Left ventricle myocardium inferior (tissue), 1 donor: Measurements from ENCODE around the gene SLC2A10. TPM values are rescaled to one million over a fixed set of nuclear protein-coding genes. Genes with fewer than 3 reads are reported as not detected.

Experiments
- DNase-seq: peaks from one replicate; pipeline ENCODE4 v3.0.0-alpha.2; 2020
- H3K27ac ChIP-seq: fragments of 200-600 bp; replicated peaks from 2 replicates; pipeline ENCODE4 v1.8.0; 2021
- H3K27me3 ChIP-seq: fragments of 200-600 bp; 2 replicates; pipeline ENCODE4 v1.8.0; 2021; ENCODE audit warnings: low read depth
- H3K36me3 ChIP-seq: fragments of 200-600 bp; 2 replicates; pipeline ENCODE4 v1.8.0; 2021
- H3K4me1 ChIP-seq: fragments of 200-600 bp; 2 replicates; pipeline ENCODE4 v1.8.0; 2021
- H3K4me3 ChIP-seq: fragments of 200-600 bp; 2 replicates; pipeline ENCODE4 v1.8.0; 2021; ENCODE audit warnings: mild to moderate bottlenecking, moderate library complexity
- H3K9me3 ChIP-seq: fragments of 200-600 bp; replicated peaks from 2 replicates; pipeline ENCODE4 v1.8.0; 2021
- CTCF ChIP-seq: fragments of 200-600 bp; IDR thresholded peaks from 2 replicates; pipeline ENCODE4 v1.8.0; 2021; ENCODE audit warnings: antibody characterized with exemption, mild to moderate bottlenecking, borderline replicate concordance
- intact Hi-C: fragments of 100-400 bp; cut with micrococcal nuclease; formaldehyde crosslinking; loops from one replicate; pipeline ENCODE4 v1.11.0; 2022
- total RNA-seq: library from RNA; stranded (reverse); fragmentation: NEBNext Ultra II Directional; extraction: Animal tissue kit (Norgen Biotek cat#: 25700); gene quantifications from one replicate; pipeline ENCODE4 v1.2.1, GENCODE V29; 2021
- donor health status: DM: no; HTN: yes; CAD: no; lungs with severe emphysema.

The SLC2A10 gene
- total RNA-seq, 1 donor from 2014 or later = 2.8 TPM

GRCh38 chr20:46713957-46714834, 4.7 kb downstream of the SLC2A10 start:
- DNase-seq = no peak
- no peak for TF ChIP-seq CTCF
- Histone ChIP-seq H3K9me3 (no peaks in the 10 kb centered on the region), H3K27me3 (peaks cover 8% of the 10 kb centered on the region), H3K4me3 (no peak overlapping the region), H3K4me1 (peaks cover 31% of the 10 kb centered on the region), H3K36me3 (no peaks in the 10 kb centered on the region), H3K27ac (no peak overlapping the region)
- intact Hi-C loops = no loop called here

GRCh38 chr20:46715292-46715756, 5.9 kb downstream of the SLC2A10 start:
- Histone ChIP-seq H3K27ac (no peak overlapping the region), H3K4me1 (peaks cover 20% of the 10 kb centered on the region)
- DNase-seq = no peak

GRCh38 chr20:46717818-46718541, 8.5 kb downstream of the SLC2A10 start:
- Histone ChIP-seq H3K36me3 (no peaks in the 10 kb centered on the region), H3K27me3 (no peaks in the 10 kb centered on the region), H3K9me3 (peaks cover 21% of the 10 kb centered on the region), H3K4me1 (peaks cover 6% of the 10 kb centered on the region), H3K4me3 (no peak overlapping the region), H3K27ac (no peak overlapping the region)
- no peak for TF ChIP-seq CTCF
- intact Hi-C loops = no loop called here
- no peak for DNase-seq

More at GRCh38 chr20:46715292-46715756, 5.9 kb downstream of the SLC2A10 start:
- no peak overlapping the region for H3K4me3 ChIP-seq
- no peaks in the 10 kb centered on the region for H3K36me3 ChIP-seq
- H3K9me3 ChIP-seq = peaks cover 5% of the 10 kb centered on the region
- no peak for TF ChIP-seq CTCF
- intact Hi-C loops = no loop called here
- no peaks in the 10 kb centered on the region for H3K27me3 ChIP-seq

GRCh38 chr20:46720019-46720418, 10.6 kb downstream of the SLC2A10 start:
- peaks cover 6% of the 10 kb centered on the region for H3K4me1 ChIP-seq
- no peak for DNase-seq
- no peaks in the 10 kb centered on the region for H3K27me3 ChIP-seq
- no peak overlapping the region for H3K4me3 ChIP-seq
- TF ChIP-seq CTCF = no peak
- intact Hi-C loops = no loop called here
- no peaks in the 10 kb centered on the region for H3K36me3 ChIP-seq
- H3K9me3 ChIP-seq = peaks cover 24% of the 10 kb centered on the region
- no peak overlapping the region for H3K27ac ChIP-seq

- H3K4me1 ChIP-seq = no peaks in the 10 kb centered on the region
- H3K9me3 ChIP-seq = peaks cover 24% of the 10 kb centered on the region
- H3K27me3 ChIP-seq = no peaks in the 10 kb centered on the region
- H3K4me3 ChIP-seq = no peak overlapping the region
- TF ChIP-seq CTCF = no peak
- intact Hi-C loops = no loop called here
- no peak for DNase-seq
- no peak overlapping the region for H3K27ac ChIP-seq
- H3K36me3 ChIP-seq = peaks cover 5% of the 10 kb centered on the region
These were observed 11.5 kb downstream of the SLC2A10 start for GRCh38 chr20:46720776-46721425.
